Retina (tissue), 1 donor: ENCODE data around the gene MCF2L2.

Experiments
- DNase-seq: peaks from one replicate; pipeline ENCODE4 v3.0.0-alpha.2; 2016

The MCF2L2 gene

GRCh38 chr3:183360971-183361624, 67.3 kb downstream of the MCF2L2 start:
- DNase-seq: no peak

DNA sequence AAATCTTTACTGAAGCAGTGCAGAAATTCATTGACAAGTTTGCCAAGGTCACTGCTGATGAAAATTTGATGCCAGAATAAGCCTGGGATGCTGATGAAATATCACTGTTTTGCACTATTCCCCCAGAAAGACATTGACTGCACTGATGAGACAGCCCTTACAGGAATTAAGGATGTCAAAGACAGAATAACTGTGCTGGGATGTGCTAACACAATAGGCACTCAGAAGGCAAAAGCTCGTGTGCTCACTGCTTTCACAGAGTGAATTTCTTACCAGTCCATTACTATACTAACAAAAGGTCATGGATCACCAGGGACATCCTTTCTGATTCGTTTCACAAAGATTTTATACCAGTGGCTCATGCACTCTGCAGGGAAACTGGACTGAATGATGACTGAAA, 69.4 kb downstream of the MCF2L2 start:
- no peak for DNase-seq

- no peak for DNase-seq
These were observed 70.8 kb downstream of the MCF2L2 start for GRCh38 chr3:183357564-183358079.

- DNase-seq: no peak
These were observed 71.5 kb downstream of the MCF2L2 start for GRCh38 chr3:183356920-183357319.

- no peak for DNase-seq
These were observed 73.5 kb downstream of the MCF2L2 start for GRCh38 chr3:183354874-183355273.

GRCh38 chr3:183354325-183354831, 74.0 kb downstream of the MCF2L2 start:
- DNase-seq: no peak

DNA sequence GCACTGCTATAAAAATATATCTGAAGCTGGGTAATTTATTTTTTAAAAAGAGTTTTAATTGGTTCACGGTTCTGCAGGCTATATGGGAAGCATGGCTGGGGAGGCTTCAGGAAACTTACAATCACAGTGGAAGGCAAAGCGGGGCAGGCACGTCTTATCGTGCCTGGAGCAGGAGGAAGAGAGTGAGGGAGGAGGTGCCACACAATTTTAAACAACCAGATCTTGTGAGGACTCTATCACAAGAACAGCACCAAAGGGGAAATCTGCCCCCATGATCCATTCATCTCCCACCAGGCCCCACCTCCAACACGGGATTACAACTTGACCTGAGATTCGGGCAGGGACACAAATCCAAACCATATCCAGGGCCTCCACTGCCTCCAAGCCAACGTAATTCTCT, 75.0 kb downstream of the MCF2L2 start:
- no peak for DNase-seq

- DNase-seq: no peak
These were observed 78.3 kb downstream of the MCF2L2 start for GRCh38 chr3:183350164-183350563.

DNA sequence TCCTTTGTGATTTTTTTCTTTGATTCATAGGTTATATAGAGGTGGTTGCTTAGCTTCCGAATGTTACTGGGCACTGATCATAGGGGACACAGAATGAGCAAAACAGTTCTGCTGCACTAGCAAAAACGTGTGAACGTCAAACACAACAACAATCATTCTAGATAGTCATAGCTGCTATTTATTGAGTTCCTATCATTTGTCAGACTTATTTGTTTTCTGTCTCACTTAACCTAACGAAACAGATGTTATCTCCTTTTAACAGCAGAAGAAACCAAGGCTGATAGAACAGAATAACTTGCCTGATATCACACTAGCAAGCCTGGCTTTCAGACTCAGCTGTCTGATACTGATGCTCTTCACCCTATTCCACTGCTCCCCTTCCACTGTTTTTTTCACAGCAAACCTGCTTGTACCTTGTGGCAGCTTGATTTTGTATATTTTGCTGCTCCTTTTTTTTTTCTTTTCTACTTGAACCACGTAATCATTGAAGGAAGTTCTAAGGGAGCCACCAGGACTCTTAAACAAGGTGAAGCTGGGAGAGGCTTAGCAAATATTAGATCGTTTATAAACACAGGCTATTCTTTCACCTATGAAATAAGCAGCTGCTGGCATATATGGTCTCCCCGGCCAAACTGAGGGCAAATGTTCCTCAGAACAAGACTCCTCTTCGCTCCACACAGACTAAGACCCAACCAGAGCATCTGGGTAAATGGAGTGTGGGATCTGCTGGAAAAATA, 78.8 kb downstream of the MCF2L2 start:
- no peak for DNase-seq

DNA sequence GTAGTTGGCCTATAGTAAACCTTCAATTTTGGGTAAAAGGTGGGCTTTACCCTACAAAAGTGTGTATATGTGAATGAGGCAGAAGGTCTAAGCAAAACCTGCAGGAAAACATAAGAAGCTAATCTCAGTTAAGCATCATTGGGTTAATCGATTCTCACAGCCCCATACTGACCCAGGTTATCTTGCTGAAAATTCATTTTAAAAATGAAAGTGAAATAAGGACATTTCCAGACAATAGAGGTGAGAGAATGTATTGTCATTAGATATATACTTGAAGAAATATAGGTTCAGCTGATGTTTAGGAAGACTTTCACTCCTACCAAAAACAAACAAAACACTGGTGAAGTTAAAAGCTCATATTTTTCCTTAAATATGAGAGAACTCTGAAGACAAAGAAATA, 85.6 kb downstream of the MCF2L2 start:
- no peak for DNase-seq

DNA sequence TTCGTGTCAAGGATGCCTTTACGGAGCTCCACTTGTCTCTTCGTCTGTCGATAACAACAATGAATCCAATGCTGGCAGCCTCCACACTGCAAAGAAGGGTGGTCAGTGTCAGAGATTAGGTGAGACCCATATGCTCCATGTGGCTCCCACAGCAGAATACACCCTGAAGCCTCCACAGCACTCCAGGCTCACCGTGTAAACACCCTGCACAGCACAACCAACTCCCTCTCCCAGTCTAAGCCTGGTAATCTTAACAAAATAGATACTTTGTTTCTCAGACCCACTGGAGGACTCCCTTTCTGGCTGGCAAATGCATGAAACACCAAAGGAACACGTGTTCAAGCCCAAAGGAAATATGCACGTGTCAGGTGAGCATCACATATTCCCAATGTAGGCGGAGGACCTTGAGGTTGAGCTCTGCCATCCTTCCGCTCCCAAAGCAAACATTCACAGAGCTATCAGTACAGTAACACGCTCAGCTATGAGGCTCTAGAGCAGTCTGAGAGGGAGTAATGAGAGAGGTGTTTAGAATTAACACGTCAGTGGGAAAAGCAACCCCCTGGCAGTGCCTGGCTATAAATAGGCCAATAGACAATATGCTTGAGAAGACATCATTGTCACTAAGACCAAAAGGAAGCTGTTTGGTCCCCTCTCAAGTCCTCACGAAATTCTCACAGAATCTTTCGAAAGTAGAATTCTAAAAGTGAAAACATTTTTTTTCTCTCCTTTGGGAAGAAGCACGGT, 86.7 kb downstream of the MCF2L2 start:
- DNase-seq: no peak

GRCh38 chr3:183340222-183340621, 88.2 kb downstream of the MCF2L2 start:
- DNase-seq: no peak

DNA sequence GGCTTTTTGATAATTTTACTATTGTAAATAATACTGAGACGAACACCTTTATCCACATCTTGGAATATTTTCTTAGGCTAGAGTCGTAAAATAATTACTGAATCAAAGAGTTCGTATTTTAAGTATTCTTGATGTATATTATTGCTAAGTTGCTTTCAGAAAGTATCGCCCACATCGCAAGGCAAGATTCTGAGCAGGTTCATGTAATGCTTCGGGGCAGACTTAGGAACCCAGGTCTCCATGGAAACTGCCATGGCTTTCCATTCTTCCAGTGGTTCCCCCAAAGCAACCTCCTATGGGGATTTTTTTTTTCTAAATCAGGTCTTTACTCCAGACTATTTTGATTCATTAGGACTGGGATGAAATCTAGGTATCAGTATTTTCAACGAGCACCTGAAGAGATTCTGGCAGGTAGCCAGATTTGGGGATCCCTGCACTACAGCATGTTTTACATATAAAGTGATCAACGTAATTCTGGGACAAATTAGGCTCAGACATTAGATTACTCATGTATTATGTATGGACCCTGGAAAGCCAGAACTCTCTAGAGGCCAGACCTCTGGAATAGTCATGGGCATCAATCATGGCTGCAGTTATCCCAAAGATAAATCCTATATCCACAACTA, 88.8 kb downstream of the MCF2L2 start:
- no peak for DNase-seq

DNA sequence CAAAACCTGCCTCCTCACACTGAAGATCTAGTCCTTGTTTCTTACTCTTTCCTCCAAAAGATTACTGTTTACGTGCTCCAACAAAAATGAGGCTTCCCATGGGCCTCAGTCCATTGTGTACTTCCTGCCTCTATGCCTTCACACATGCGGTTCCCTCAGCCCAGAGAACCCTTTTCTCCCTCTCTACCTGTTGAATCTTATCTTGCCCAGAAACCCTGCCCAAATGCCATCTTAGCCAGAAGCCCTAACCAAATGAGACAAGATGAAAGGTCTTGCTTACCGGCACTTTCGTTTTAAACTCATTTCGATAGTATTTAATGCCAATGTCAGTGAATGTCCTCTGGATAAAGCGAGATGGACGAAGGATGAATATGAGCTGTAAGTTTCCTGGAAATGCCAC, 89.9 kb downstream of the MCF2L2 start:
- DNase-seq: no peak

- no peak for DNase-seq
These were observed 95.9 kb downstream of the MCF2L2 start for GRCh38 chr3:183332487-183332886.

DNA sequence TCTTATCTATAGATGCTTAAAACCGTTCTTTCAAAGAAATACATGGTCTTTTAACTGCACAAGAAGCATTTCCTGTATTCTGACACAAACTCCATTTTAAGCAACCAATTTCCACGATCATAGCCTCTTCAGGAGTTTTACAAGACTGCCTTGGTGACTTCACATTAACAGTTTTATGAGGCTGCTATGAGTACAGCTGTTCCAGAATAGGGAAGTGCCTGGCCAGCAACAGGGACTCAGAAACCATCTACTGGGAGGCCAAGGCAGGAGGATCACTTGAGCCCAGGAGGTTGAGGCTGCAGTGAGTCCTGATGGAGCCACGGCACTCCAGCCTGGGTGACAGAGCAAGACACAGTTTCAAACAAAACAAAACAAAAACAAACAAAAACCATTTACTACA, 96.9 kb downstream of the MCF2L2 start:
- no peak for DNase-seq

GRCh38 chr3:183330881-183331280, 97.5 kb downstream of the MCF2L2 start:
- no peak for DNase-seq

- no peak for DNase-seq
These were observed 98.9 kb downstream of the MCF2L2 start for GRCh38 chr3:183329543-183329942.

DNA sequence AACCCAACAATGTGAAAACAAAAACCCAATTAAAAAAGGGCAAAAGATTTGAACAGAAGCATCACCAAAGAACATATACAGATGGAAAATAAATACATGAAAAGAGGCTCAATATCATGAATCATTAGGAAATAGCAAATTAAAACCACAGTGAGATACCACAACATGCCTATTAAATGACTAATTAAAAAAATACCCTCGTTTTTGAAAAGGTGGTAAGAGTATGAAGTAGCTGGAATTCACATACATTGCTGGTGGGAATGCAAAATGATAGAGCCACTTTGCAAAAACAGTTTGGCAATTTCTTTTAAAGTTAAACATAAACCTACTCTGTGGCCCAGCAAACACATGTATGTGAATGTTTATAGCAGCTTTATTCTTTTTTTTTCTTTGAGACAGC, 99.6 kb downstream of the MCF2L2 start:
- DNase-seq: no peak

GRCh38 chr3:183328164-183328563, 100.3 kb downstream of the MCF2L2 start:
- no peak for DNase-seq

GRCh38 chr3:183327343-183327742, 101.1 kb downstream of the MCF2L2 start:
- no peak for DNase-seq

- no peak for DNase-seq
These were observed 104.3 kb downstream of the MCF2L2 start for GRCh38 chr3:183324083-183324482.

GRCh38 chr3:183319371-183319770, 109.0 kb downstream of the MCF2L2 start:
- DNase-seq: no peak
